Smooth muscle cell (in vitro differentiated cells): ENCODE results near the gene CSTF2T. TPM values are rescaled to one million over a fixed set of nuclear protein-coding genes. Genes with fewer than 3 reads are reported as not detected.
A peak's percentile ranks its signal among the peaks of the same experiment; 100 is the strongest.

Source experiments
- DNase-seq: peaks from one replicate; lab custom pipeline; 2025; ENCODE audit not compliant: unreplicated experiment; lab: John Stamatoyannopoulos, UW
- H2AFZ ChIP-seq: fragments of 200-600 bp; sonication (generic); 2 replicates; pipeline ENCODE4 v1.6.0; 2016; ENCODE audit warnings: antibody characterized with exemption, low read depth, mild to moderate bottlenecking
- H3F3A ChIP-seq: fragments of 200-600 bp; sonication (generic); 2 replicates; pipeline ENCODE4 v1.6.0; 2017; ENCODE audit warnings: antibody characterized with exemption, low read depth
- H3K27ac ChIP-seq: fragments of 200-600 bp; sonication (generic); 2 replicates; pipeline ENCODE4 v1.5.1; 2016; ENCODE audit warnings: low read depth, mild to moderate bottlenecking
- H3K27me3 ChIP-seq: fragments of 200-600 bp; sonication (generic); 2 replicates; pipeline ENCODE4 v1.6.1; 2016; ENCODE audit warnings: low read depth, mild to moderate bottlenecking
- H3K36me3 ChIP-seq: fragments of 200-600 bp; sonication (generic); 2 replicates; pipeline ENCODE4 v1.5.1; 2016; ENCODE audit warnings: low read depth
- H3K4me1 ChIP-seq: fragments of 200-600 bp; sonication (generic); 2 replicates; pipeline ENCODE4 v1.5.1; 2016; ENCODE audit warnings: low read depth
- H3K4me2 ChIP-seq: fragments of 200-600 bp; sonication (generic); 2 replicates; pipeline ENCODE4 v1.6.0; 2016; ENCODE audit warnings: mild to moderate bottlenecking
- H3K4me3 ChIP-seq: fragments of 200-600 bp; sonication (generic); 2 replicates; pipeline ENCODE4 v1.5.1; 2016; ENCODE audit warnings: mild to moderate bottlenecking
- H3K79me2 ChIP-seq: fragments of 200-600 bp; sonication (generic); 2 replicates; pipeline ENCODE4 v1.6.0; 2016; ENCODE audit warnings: low read depth, mild to moderate bottlenecking
- H3K9ac ChIP-seq: fragments of 200-600 bp; sonication (generic); 2 replicates; pipeline ENCODE4 v1.6.0; 2016; ENCODE audit warnings: low read depth
- H3K9me3 ChIP-seq: fragments of 200-600 bp; sonication (generic); replicated peaks from 2 replicates; pipeline ENCODE4 v1.5.1; 2016; ENCODE audit warnings: low read depth
- H4K20me1 ChIP-seq: fragments of 200-600 bp; sonication (generic); 2 replicates; pipeline ENCODE4 v1.6.0; 2016; ENCODE audit warnings: low read depth
- WGBS: methylation state at CpG from one replicate; pipeline ENCODE4 v1.1.7; 2016; ENCODE audit warnings: low lambda C conversion rate; 5-methylcytosine and 5-hydroxymethylcytosine counted together
- polyA plus RNA-seq: library from polyadenylated mRNA; unstranded; fragments of >200 nt; fragmentation: Nextera tagmentation; extraction: Ambion mirVana; gene quantifications from 2 replicates; pipeline ENCODE4 v1.2.1, GENCODE V29; 2016
- total RNA-seq: library from RNA; depleted of rRNA; stranded (reverse); fragments of >200 nt; gene quantifications from 2 replicates; pipeline ENCODE4 v1.2.3, GENCODE V29; 2014
- TF ChIP-seq, protein P1 (sequence below): fragments of 200-600 bp; sonication (generic); IDR thresholded peaks from 2 replicates; pipeline ENCODE4 v1.5.1; 2017; ENCODE audit warnings: borderline replicate concordance, mild to moderate bottlenecking, antibody characterized with exemption; ENCODE audit not compliant: insufficient read depth, poor library complexity, severe bottlenecking

CSTF2T gene
- total and polyA plus RNA-seq, 2 experiments from 2014 or later = 8.3 to 18.5 TPM

DNA sequence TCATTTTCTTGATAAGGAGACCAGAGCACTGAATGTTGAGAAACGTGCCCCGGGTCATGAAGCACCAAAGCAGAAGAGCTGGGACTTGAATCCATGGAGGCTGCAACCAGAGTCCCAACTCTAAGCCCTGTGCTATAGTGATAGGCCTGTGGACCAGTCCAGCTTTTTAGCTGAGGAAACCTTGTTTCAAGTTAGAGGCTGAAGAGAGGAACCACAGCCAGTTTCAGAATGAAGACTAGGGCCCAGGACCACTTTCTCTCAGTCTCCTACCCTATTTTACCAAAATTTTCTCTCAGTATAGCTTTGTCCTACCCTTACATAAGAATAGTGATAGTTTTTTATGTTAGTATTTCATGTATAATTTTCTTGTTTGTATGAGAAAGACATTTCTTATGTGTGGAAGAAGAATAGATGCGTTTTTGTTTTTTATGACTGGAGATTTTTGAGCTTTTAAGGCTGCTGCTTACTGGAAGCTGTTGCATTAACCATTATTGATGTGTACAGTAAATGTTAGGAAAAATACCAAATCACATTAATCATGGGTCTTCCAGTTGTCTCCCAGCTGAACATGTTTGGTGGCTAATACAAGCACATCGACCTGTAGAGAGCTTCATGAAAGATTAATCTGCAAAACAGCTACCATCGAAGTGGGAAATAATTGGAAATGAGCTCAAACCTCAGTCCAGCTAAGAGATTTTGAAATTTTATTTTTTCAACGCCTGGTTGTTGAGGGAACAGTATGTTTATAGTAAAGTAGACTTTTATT lies 45.0 kb upstream of the CSTF2T start:
- TF ChIP-seq, protein P1, sequence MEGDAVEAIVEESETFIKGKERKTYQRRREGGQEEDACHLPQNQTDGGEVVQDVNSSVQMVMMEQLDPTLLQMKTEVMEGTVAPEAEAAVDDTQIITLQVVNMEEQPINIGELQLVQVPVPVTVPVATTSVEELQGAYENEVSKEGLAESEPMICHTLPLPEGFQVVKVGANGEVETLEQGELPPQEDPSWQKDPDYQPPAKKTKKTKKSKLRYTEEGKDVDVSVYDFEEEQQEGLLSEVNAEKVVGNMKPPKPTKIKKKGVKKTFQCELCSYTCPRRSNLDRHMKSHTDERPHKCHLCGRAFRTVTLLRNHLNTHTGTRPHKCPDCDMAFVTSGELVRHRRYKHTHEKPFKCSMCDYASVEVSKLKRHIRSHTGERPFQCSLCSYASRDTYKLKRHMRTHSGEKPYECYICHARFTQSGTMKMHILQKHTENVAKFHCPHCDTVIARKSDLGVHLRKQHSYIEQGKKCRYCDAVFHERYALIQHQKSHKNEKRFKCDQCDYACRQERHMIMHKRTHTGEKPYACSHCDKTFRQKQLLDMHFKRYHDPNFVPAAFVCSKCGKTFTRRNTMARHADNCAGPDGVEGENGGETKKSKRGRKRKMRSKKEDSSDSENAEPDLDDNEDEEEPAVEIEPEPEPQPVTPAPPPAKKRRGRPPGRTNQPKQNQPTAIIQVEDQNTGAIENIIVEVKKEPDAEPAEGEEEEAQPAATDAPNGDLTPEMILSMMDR = no peak

DNA sequence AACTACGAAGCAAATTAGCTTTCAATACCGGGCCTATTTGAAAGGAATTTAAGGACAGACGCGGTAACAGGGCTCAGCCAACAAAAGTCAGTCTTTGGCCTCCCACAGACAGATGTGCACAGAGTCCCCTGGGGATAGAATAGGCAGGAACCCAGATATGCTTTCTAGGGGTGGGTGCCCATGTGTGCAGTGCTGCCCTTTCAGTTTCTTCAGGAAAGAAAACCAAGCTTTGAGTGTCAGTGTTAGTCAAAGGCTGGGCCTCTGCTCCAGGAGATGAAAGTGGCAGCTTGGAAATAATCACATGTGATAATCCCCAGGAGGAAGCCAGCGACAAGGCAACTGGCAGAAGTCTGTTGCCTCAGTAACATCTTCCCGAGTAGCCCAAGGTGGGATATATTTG lies 43.8 kb upstream of the CSTF2T start:
- Histone ChIP-seq H3K4me3 (no peak overlapping the region), H3K79me2 (no peaks in the 10 kb centered on the region), H3K9ac (no peak overlapping the region), H3K36me3 (no peaks in the 10 kb centered on the region), H4K20me1 (no peaks in the 10 kb centered on the region), H3K4me1 (peaks cover 11% of the 10 kb centered on the region), H3K27ac (no peak overlapping the region), H2AFZ (no peak overlapping the region), H3K4me2 (no peak overlapping the region), H3K27me3 (no peaks in the 10 kb centered on the region), H3K9me3 (no peaks in the 10 kb centered on the region), H3F3A (no peaks in the 10 kb centered on the region)
- 58% methylated on average over 6 of the region's 6 CpGs for WGBS
- DNase-seq = no peak
- TF ChIP-seq, protein P1 = no peak

More for the DNA sequence above, 45.0 kb upstream of the CSTF2T start:
- no peaks in the 10 kb centered on the region for H4K20me1 ChIP-seq
- DNase-seq = no peak
- H3K9me3 ChIP-seq = no peaks in the 10 kb centered on the region
- WGBS = 85% methylated on average over 6 of the region's 6 CpGs
- no peak overlapping the region for H3K4me3 ChIP-seq
- H3K27me3 ChIP-seq = no peaks in the 10 kb centered on the region
- no peaks in the 10 kb centered on the region for H3K79me2 ChIP-seq
- H3K4me2 ChIP-seq = no peak overlapping the region
- no peaks in the 10 kb centered on the region for H3K36me3 ChIP-seq
- peaks cover 11% of the 10 kb centered on the region for H3K4me1 ChIP-seq
- H2AFZ ChIP-seq = no peak overlapping the region
- no peak overlapping the region for H3K9ac ChIP-seq
- H3F3A ChIP-seq = no peaks in the 10 kb centered on the region
- H3K27ac ChIP-seq = no peak overlapping the region

DNA sequence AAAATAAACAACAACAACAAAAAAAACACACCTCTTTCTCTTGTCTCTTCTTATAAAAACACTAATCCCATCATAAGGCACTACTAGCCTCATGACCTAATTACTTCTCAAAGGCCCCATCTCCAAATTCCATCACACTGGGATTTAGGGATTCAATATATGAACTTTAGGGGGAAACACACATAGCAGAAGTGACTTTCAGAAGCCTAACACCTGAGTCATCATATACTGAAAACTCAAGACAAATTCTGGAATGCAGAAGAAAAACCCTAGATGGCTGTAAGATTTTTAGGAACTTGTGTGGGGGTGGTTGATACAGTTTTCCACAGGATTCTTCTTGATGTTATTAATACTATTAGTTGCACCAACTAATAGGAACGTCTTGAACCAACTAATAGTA lies 33.7 kb upstream of the CSTF2T start:
- no peaks in the 10 kb centered on the region for H3K9me3 ChIP-seq
- H3K36me3 ChIP-seq = no peaks in the 10 kb centered on the region
- peaks cover 16% of the 10 kb centered on the region for H3K4me1 ChIP-seq
- WGBS = 63% methylated on average over 1 of the region's 1 CpG
- H3F3A ChIP-seq = no peaks in the 10 kb centered on the region
- no peak overlapping the region for H3K4me3 ChIP-seq
- DNase-seq = no peak
- no peaks in the 10 kb centered on the region for H3K79me2 ChIP-seq
- no peaks in the 10 kb centered on the region for H4K20me1 ChIP-seq
- H3K27ac ChIP-seq = no peak overlapping the region
- H3K27me3 ChIP-seq = no peaks in the 10 kb centered on the region
- peak overlapping the region; percentile 36 for H3K4me2 ChIP-seq
- no peak overlapping the region for H2AFZ ChIP-seq
- no peak overlapping the region for H3K9ac ChIP-seq
- TF ChIP-seq, protein P1 = no peak
